ENCODE results near the gene CFAP73.

Gene CFAP73

GRCh38 chr12:113167868-113168267 lies 18.3 kb downstream of the CFAP73 start:
- DNase-seq, result no peak

- DNase-seq, result no peak
These were observed 20.2 kb downstream of the CFAP73 start for GRCh38 chr12:113169697-113170096.

- no peak for DNase-seq
These were observed 20.9 kb downstream of the CFAP73 start for GRCh38 chr12:113170457-113170856.

- DNase-seq, result no peak
These were observed 21.4 kb downstream of the CFAP73 start for GRCh38 chr12:113170926-113171325.

- DNase-seq, result no peak
These were observed 22.0 kb downstream of the CFAP73 start for GRCh38 chr12:113171543-113171942.

GRCh38 chr12:113172185-113172584 lies 22.7 kb downstream of the CFAP73 start:
- no peak for DNase-seq

- no peak for DNase-seq
These were observed 23.7 kb downstream of the CFAP73 start for GRCh38 chr12:113173081-113173698.

GRCh38 chr12:113174461-113175384 lies 25.2 kb downstream of the CFAP73 start:
- DNase-seq, result peak; percentile 30

- DNase-seq, result no peak
These were observed 29.5 kb downstream of the CFAP73 start for GRCh38 chr12:113179023-113179422.

- no peak for DNase-seq
These were observed 30.8 kb downstream of the CFAP73 start for GRCh38 chr12:113180333-113180732.

- no peak for DNase-seq
These were observed 32.5 kb downstream of the CFAP73 start for GRCh38 chr12:113181975-113182374.

GRCh38 chr12:113183030-113183589 lies 33.6 kb downstream of the CFAP73 start:
- DNase-seq, result no peak

GRCh38 chr12:113184098-113184899 lies 34.8 kb downstream of the CFAP73 start:
- DNase-seq, result no peak

GRCh38 chr12:113184900-113185179 lies 35.3 kb downstream of the CFAP73 start:
- DNase-seq, result peak; percentile 84

- DNase-seq, result peak; percentile 73
These were observed 35.9 kb downstream of the CFAP73 start, which contains the start of the genes DDX54 and RITA1 for GRCh38 chr12:113185180-113186032. DDX54 (minus strand) TSS chr12:113185478; CDS start chr12:113185451, 27 bp downstream. RITA1 (plus strand) TSS chr12:113185721; CDS start chr12:113186747, 1,026 bp downstream.

- DNase-seq, result no peak
These were observed 36.5 kb downstream of the CFAP73 start for GRCh38 chr12:113186033-113186365.

GRCh38 chr12:113186666-113187325 lies 37.3 kb downstream of the CFAP73 start:
- no peak for DNase-seq

- DNase-seq, result no peak
These were observed 39.8 kb downstream of the CFAP73 start for GRCh38 chr12:113189361-113189760.

GRCh38 chr12:113190761-113191160 lies 41.2 kb downstream of the CFAP73 start:
- no peak for DNase-seq

- DNase-seq, result no peak
These were observed 41.7 kb downstream of the CFAP73 start for GRCh38 chr12:113191227-113191626.

- DNase-seq, result no peak
These were observed 45.5 kb downstream of the CFAP73 start for GRCh38 chr12:113194971-113195391.

GRCh38 chr12:113195598-113195997 lies 46.1 kb downstream of the CFAP73 start:
- DNase-seq, result no peak

Data from NCI-H1436 (cell line).